HG03354 (cell line): ENCODE measurements around the gene RAB20.
"Not testable (repeated sequence)": the region's sequence is repeated elsewhere in the genome, so short reads cannot be mapped to it uniquely, and the experiment has no call there.

Experiments
- ATAC-seq: cut with Tn5 transposase; IDR thresholded peaks from one replicate; pipeline ENCODE4 v1.9.1; 2021; ENCODE audit warnings: mild to moderate bottlenecking; ENCODE audit not compliant: unreplicated experiment, poor library complexity, severe bottlenecking

RAB20 gene

GRCh38 chr13:110498327-110498726, 63.2 kb downstream of the RAB20 start:
- ATAC-seq = no peak

DNA sequence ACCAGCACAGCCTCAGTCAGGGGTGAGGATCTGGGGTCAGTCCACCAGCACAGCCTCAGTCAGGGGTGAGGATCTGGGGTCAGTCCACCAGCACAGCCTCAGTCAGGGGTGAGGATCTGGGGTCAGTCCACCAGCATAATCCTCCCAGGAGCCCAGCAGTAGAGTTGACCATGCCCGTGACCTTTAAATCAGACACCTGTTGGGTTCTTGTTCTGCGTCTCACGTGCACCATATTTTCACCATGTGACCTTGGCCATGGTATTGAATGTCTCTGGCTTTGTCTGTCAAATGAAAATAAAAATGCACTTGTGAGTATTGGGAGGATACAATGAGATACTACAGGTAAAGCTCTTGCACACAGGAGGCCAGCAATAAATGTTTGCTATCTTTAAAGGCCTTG, 63.6 kb downstream of the RAB20 start:
- ATAC-seq = not testable (repeated sequence)

DNA sequence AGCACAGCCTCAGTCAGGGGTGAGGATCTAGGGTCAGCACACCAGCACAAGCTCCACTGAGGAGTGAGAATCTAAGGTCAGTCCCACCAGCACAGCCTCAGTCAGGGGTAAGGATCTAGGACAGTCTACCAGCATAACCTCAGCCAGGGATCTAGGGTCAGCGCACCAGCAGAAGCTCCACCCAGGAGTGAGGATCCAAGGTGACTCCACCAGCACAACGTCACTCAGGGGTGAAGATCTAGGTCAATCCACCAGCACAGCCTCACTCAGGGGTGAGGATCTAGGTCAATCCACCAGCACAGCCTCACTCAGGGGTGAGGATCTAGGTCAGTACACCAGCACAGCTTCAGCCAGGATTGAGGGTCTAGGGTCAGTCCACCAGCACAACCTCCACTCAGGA, 64.5 kb downstream of the RAB20 start:
- ATAC-seq = no peak

DNA sequence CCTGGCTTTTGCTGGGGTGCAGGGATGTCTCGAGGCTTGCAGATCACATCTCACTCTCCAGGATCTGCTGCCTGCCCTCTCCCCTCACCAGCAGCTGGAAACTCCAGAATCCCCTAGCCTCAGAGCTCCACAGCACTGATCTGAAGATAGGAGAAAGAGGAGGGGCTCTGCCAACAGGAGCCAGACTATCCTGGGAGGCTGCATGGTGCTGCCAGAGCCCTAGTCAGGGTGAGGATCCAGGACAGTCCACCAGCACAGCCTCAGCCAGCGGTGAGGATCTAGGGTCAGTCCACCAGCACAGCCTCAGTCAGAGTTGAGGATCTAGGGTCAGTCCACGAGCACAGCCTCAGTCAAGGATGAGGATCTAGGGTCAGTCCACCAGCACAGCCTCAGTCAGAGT, 65.2 kb downstream of the RAB20 start:
- no peak for ATAC-seq

- no peak for ATAC-seq
Measured at GRCh38 chr13:110495881-110496280, 65.6 kb downstream of the RAB20 start.

DNA sequence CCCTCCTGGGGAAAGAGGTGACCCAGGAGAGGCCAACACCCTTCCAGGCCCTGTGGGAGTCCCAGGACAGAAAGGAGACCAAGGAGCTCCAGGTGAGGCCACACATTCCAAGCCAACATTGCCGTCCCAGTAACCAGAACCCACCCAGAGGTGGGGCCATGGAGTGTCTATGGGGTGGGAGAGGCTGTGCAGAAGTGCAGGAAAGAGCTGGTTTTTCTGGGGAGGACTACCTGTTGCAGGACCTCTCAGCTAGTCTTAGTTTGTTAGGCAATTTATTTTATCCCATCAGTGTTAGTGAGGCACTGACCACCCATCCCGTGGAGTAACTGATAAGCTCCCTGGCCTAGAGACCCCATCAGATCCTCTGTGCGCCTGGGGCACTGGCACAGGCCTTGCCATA, 66.1 kb downstream of the RAB20 start:
- no peak for ATAC-seq

DNA sequence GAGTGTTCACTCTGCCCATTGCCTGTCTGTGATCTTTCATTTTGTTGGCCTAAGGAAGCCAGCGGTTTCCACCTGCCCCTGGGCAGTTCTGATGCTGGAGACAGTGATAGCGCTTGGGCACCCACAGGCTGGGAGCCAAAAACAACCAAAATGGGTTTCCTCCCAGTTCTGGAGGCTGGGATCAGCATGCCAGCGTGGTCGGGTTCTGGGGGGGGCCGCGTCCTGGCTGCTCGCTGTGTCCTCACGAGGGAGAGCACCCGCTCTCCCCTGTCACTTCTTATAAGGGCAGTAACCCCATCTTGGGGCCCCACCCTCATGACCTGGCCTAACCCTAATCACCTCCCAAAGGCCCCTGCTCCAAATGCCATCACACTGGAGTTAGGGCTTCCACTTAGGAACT, 67.9 kb downstream of the RAB20 start:
- no peak for ATAC-seq

DNA sequence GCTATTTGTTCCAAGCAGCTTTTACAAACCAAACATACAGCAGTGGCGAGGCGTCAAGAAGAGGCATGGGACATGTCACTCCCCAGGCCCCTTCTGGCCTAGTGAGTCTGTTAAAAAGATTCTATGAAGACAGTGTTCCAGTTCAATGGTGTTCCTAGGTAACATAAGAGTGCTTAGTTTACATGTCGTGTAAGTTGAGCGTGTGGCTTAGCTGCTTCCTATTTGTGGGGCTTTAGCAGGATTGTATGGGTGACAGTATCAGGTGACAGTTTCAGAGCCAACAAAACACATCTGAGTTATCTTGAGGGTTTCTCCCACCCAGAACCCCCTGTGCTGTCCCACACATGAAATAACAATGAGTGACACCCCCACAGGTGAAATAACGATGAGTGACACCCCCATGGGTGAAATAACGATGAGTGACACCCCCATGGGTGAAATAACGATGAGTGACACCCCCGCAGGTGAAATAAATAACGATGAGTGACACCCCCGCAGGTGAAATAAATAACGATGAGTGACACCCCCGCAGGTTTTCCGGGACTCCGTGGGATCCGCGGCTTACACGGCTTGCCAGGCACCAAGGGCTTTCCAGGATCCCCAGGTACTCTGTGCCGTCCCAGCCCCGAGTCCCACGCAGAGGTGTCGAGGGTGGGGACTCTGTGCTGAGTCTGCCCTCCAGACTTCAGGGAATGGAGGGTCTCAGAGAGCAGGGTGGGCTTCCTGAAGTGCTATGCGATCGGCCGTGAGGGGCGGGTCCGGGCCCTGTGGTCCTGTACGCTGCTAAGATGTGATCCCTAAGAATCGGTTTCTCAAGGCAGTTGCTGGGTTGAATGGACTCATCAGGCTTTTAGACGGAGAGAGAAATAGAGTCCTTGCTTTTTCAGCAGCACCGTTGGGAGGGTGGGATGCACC, 68.6 kb downstream of the RAB20 start:
- peak; percentile 96 for ATAC-seq

DNA sequence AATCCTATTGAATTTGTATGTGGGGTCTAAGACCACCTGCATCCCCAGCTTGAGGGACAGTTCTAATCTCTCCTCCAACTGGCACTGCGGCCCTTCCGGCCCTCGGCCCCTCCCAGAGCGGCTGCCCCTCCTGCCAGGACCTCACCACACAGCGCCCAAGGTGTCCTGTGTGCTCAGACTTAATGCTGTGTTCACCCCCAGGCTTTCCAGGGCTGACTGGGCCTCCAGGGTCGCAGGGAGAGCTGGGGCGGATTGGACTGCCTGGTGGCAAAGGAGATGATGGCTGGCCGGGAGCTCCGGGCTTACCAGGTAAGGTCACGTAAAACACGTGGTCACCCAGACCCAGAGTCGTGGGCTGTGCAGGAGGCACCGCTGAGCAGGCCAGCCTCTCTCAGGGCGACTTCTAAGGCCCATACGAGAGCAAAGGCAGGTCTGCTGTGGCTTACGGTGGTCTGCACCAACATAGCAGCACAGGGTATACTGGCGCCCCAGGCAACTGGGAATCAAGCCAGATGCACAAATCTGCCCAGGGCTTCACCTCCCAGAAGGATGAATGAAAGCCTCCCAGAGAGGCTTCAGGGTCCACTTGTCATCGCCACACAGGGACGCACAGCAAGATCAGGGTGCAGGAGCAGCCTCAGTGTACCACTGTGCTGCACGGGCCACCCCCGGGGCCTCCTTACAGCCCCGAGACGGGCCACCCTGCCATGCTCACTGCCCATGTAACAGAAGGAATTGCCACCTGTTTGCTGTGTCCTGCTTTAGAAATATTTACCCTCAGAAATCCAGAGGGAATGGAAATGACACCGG, 69.4 kb downstream of the RAB20 start:
- peak; percentile 18 for ATAC-seq

DNA sequence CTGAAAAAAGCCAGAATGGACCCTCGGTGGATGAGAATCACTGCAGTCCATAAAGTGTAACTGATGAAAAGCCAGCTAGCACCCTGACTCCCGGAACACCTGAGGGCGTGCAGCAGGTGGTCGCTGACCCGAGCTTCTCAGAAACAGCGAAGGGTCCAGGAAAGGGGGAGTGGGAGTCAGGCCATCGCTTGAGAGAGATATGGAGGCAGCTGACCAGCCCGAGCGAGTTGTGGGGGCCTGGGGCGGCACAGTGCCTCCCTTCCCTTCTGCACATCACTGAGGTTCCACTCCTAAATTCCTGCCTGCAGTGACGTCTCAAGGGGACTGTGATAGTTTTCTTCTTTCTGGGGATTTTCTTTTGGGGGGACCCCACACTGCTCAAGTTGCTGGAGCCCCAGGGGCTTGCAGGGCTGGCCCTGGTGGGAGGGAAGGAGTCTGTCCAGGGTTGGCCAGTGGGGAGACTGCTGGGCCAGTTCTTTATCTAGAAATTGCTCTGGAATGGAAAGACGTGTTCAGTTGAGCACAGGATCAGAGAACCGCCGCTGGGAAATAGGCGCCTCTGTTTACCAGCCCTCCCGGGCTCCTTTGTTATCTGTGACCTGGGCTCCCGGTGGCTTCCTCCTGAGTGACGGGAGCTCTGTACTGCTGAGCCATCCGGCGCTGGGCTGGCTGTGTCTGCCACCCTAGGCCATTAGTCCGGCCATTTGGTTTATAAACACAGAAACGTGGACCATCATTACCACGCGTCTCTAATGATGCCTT, 71.3 kb downstream of the RAB20 start:
- no peak for ATAC-seq

DNA sequence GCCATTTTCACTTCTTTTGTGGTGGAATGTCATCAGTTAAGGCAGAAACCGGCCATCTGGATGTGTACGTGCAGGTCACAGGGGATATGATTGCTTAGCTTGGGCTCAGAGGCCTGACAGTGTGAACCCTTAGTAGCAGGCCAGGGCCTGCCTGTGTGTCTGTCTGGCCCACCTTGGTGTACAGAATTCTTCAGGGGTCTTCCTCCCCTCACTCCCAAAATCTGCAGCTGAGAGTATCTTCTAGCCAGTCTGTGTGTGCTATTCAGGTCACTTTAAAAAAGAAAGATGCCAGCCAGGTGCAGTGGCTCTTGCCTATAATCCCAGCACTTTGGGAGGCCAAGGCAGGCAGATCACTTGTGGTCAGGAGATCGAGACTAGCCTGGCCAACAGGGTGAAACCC, 74.6 kb downstream of the RAB20 start:
- not testable (repeated sequence) for ATAC-seq

DNA sequence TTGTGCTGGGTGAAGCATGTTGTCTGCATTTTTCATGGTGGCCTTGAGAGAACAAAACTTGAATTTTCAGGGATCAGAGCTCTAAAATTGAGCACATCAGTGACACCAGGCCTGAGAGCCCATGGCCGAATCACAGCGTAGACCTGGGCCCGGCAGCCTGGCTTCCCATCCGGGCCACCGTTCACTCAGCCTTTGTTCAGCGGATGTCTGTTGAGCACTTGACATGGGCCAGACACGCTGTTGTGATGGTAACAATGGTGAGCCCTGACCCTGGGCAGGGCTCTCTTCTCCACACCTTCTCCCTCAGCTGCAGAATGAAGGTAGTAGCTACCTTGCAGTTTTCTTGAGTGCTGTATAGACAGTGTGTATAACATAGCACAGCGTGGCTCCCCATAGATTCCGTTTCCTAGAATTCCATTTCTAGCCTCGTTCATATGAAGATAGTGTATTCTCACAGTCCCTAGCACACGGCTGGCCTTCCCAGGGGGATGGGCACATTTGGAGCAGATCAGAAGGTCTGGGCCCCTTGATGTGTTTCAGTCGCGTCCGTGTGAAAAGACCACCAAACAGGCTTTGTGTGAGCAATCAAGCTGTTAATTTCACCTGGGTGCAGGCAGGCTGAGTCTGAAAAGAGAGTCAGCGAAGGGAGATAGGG, 75.3 kb downstream of the RAB20 start:
- ATAC-seq = no peak

GRCh38 chr13:110485604-110486003, 75.9 kb downstream of the RAB20 start:
- ATAC-seq = no peak

- ATAC-seq = no peak
Measured at GRCh38 chr13:110484290-110485048, 77.1 kb downstream of the RAB20 start.

DNA sequence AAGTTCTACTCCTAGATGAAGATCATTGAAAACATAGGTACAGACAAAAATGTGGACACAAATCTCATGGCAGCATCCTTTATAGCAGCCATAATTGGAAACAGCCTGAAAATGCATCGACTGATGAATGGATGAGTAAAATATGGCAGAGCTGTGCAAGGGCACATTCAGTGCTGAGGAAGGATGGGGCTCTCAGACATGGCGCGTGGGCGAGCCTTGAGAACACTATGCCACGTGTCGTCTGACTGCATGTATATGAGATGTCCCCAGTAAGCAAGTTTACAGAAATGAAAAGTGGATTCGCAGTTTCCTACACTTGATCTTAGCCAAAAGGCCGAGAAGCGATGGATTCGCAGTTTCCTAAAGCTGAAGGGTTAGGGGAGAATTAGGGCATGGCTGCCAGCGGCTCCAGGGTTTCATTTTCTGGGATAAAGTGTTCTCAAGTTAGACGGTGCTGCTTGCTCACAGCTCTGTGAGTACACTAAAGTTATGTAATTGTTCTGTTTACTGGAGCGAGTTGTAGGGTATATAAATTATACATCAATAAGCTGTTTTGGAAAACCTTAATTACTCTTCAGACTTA, 78.0 kb downstream of the RAB20 start:
- no peak for ATAC-seq

GRCh38 chr13:110480161-110480560, 81.4 kb downstream of the RAB20 start:
- ATAC-seq = no peak

- ATAC-seq = no peak
Measured at GRCh38 chr13:110479648-110480047, 81.9 kb downstream of the RAB20 start.

DNA sequence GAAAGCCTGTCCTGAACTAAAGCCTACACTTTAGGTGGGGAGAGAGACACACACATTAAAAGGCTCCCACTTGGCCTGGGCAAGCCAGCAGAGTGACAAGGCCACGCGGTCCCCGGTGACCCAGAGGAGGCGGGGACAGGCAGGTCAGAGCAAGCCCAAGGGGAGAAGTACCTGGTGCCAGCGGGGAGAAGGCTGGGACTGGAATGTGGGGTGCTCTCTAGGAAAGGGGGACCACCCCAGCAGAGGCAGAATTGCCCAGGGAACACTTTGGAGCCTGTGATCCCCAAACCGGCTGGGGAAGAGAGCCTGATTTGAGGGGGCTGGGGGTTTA, 82.3 kb downstream of the RAB20 start:
- ATAC-seq = no peak
